DMS79 treated with DMSO at 0.1 percent for 48 hours (cell line): ENCODE data around the gene FADS1.

ENCODE experiments used
- DNase-seq: peaks from one replicate; lab custom pipeline; 2025; lab: John Stamatoyannopoulos, UW

Gene FADS1

DNA sequence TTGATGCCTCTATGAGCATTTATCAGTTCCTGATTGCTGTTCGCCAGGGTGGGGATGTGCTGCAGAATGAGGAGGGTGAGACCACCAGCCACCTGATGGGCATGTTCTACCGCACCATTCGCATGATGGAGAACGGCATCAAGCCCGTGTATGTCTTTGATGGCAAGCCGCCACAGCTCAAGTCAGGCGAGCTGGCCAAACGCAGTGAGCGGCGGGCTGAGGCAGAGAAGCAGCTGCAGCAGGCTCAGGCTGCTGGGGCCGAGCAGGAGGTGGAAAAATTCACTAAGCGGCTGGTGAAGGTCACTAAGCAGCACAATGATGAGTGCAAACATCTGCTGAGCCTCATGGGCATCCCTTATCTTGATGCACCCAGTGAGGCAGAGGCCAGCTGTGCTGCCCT lies 21.3 kb downstream of the FADS1 start:
- no peak for DNase-seq

DNA sequence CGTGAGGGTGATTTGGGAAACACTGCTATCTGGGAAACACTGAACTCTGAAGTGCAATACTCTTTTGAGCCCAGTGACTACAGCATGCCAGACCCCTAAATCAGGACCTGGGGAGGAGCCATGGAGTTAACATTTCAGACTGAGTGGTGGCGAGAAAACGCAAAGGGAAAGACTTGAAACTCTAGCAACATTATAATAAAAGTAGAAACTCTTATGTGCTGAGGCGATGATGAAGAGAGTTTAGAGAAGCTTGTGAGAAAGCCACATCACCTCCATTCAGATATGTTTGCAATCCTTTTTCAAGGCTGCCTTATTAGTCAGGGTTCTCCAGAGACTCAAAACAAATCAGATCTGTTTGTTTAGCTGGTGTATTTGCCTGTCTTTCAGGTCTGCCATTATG lies 22.2 kb downstream of the FADS1 start:
- no peak for DNase-seq

DNA sequence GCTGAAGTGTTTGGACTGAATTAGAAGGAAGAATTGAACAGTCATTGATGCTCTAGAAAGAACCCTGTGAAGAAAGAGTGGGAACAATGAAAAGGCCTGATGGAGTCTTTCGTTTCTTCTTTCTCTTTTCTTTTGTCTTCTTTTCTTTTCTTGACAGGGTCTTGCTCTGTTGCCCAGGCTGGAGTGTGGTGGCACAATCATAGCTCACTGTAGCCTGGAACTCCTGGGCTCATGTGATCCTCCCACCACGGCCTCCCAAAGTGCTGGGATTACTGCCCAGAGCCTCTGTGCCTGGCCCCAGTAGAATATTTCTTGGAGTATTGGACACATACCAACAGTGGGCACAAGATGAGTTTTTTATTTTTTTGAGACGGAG lies 23.0 kb downstream of the FADS1 start:
- DNase-seq: no peak

DNA sequence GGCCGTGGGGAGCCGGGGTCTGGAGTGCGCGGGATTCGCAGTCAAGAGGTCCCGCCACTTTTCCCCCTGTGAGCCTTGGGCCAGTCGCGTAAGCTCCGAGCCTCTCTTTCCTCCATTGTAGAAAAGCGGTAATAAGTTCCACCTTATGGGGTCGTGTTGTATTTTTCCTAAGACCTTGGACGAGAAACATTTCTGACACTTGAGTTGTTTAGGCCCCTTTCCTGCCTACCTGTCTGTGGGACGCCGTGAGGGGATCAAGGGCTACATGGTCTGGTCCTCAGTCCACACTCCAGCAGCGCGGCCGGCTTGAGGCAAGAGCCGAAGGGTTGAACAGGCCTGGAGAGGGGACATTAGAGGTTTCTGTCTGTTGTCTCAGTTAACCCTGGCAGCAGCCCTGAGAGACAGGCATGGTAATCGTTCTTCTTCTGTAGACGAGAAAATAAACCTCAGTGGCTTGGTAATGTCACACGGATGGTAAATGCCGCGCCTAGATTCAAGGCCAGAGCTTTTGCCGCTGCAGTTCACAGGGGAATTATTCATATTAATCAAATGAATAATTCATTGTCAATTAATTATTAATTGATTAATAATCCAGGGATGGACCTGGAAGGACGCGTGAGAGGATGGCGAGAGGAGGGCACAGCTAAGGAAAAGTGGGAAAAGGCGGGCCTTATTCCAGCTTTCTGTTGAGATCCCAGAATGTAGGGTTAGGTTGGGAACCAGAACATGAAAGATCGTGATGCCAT lies 23.5 kb downstream of the FADS1 start:
- DNase-seq: peak; percentile 57

DNA sequence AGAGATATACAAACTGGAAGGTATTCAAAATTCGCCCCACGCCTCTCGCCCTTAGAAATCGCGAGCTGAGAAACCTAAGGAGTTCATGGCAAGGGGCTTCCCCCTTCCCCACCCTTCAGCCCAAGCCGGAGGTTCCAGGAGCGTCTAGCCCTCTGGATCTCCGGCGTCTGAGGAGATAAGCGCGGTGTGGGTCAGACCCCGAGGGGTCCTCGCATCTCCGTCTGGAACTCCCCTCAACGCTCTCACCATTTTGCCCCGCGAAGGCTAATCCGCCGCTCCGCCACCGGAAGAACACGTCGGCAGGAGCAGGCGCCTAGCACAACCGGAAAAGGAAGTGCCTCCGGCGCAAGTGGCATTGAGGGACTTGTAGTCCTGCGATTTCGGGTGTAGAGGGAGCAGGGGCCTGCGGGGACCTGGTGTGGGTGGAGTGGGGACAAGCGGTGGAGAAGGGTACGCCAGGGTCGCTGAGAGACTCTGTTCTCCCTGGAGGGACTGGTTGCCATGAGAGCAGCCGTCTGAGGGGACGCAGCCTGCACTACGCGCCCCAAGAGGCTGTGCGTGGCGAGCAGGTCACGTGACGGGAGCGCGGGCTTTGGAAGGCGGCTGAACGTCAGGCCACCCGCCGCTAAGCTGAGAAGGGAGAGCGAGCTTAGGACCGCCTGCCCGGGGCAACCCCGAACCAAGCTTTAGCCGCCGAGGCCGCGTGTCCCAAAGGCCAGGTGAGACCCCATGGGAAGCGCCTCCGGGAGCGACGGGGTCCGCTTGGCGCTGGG lies 24.3 kb downstream of the FADS1 start, which contains the start of the genes FEN1 and TMEM258:
TSS of gene FEN1 (plus strand) at position 602 of the 773 bp plus-strand sequence. CDS start 2,451 bp downstream, outside the sequence.
TSS of gene TMEM258 (minus strand) at position 290 of the 773 bp plus-strand sequence. CDS start at position 249, 41 bp downstream.
- DNase-seq: peak; percentile 95

DNA sequence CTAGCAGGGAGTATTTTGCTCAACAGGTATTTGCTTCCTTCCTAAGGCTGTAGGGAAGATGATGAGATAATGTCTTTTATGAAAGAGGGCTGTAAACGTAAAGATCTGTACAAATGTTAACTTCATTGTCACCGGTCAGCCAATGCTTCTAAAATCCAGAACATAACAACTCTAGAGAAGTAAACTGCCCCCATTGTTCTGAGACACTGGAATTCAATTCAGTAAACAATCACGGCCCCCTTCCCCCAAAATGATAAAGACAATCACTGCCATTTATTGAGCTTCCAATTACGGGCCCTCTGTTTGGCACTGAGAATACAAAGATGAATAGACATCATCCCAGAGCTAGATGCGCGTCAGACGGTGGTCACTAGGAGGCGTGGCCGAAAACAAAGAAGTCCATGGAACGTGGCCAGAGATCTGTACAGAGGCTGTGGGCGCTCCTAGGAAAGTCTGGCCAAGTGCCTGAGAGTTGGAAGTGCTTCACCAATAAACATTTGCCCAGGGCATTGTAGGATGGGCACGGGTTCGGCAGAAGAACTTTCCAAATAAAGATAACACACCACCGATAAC lies 25.0 kb downstream of the FADS1 start:
- DNase-seq: peak; percentile 71

DNA sequence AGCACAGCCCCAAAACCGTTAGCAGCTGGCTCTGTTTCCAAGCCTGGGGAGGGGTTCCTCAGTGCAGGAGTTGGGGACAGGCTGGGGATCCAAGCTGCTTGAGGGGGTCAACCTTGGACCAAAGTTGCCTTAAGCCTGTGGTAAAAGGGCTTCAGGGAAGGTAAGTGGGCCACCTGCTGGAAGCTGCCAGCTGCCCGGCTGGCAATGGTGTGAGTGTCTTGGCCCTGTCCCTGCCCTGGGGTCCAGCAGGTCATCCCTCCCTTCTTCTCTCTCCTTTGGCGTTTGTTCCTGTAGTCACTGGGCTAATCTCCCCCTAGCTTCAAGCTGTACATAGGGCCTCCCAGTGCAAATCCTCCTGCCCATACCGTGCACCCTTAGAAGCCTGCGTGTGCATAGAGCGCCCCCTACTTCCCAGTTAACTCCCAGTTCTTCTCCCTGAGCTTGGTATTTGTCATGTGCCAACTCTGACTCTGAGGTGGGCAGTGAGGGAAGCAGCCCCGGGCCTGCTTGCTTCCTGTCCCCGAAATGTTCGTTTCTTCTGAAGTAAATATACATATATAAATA lies 28.8 kb downstream of the FADS1 start:
- no peak for DNase-seq

DNA sequence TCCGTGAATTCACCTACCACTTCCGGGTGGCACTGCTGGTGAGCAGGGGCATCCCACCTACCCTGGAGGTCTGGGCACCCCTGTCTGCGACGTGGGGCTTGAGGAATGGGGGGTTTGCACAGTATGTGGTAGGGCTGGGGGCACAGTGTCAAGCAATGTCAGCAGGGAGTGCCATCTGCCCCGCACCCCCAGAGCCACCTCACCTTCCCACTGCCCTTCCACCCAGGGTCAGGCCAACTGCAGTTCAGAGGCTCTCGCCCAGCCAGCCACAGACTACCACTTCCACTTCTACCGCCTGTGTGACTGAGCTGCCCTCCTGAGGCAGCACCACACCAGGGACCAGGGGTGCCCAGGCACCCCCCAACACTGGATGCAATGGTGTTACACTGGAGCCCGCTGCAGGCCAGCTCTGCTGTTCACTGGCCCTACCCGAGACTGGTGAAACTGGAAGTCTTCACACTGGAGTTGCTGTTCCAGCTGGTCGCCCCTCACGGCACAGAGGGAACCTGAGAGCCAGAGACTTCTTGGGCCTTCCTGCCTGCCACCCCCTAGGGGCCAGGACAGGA lies 30.9 kb downstream of the FADS1 start:
- DNase-seq: no peak

DNA sequence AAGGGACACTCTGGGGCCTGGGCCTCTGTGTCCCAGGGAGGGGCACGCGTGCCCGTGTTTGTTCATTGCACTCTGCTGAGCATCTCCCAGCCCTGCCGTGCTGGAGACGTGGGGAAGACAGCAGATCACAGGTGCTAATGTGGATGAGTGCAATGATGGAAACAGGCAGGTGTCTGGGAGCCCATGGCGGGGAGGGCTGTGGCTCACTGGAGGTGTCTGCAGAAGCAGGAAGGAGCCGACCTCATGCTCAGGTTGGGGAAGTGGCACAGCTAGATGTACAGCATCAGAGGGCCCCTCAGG lies 32.3 kb downstream of the FADS1 start:
- DNase-seq: no peak

DNA sequence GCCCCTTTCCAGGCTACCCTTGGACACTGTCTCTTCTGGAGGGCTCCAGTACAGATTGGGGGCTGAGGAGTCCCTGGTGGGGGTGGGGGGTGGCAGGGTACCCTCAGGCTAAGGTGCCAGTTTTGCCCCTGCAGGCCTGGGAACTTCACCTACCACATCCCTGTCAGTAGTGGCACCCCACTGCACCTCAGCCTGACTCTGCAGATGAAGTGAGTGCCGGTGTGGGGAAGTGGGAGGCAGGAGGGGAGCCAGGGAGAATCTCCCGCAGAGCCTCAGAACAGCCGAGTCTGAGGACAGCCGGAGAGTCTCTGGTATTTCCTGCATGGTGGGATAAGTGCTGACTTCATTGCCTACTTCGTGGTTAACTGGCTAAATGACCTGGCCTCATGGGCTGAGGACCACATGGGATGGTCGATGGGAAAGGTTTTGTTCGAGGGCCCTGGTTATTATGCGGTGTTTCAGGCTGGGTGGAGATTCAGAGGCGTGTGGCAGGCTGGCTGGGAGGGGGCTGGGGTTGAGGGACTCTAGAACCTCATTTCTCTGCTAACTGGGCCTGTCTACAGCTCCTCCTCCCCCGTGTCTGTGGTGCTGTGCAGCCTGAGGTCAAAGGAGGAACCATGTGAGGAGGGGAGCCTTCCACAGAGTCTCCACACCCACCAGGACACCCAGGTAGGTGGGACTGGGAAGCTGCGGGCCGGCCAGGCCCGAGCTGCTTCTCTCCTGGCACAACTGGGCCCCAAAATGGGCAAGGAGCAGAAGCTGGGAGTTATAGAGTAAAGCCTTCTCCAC lies 32.9 kb downstream of the FADS1 start:
- no peak for DNase-seq

DNA sequence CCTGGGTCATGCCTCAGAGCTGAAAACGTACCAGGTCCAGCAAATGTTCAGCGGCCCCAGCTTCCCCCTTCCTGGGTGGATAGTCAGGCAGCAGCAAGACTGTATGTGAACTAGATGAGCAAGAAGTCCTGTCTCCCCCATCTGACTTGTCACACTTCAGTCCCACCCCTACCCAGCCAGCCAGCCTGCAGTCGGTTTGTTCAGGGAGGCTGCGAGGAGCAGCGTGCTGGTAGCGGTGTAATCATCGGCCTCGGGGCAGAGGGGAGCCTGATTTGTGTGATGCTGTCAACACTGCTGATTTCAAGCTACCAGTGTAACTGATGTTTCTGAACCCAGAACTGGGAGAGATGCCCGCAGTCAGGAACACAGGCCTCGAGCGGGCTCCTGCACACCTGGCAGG lies 34.0 kb downstream of the FADS1 start:
- no peak for DNase-seq

DNA sequence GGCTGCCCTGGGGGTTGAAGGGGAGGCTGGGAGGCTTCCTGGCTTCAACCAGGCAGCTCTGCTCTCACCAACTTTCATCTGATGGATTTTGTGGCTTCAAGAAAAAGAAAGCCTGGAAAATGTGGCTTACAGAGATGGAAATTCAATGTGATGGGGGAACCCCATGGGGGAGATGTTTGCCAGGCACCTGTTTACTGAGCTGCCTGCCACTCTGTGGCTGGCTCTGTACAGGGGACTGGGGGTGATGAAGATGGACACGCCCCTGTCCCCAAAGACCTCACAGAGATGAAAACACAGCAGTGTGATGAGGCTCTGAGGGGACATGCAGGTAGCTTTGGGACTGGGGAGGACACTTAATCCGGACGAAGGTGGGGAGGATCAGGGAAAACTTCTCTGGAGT lies 34.5 kb downstream of the FADS1 start:
- no peak for DNase-seq

DNA sequence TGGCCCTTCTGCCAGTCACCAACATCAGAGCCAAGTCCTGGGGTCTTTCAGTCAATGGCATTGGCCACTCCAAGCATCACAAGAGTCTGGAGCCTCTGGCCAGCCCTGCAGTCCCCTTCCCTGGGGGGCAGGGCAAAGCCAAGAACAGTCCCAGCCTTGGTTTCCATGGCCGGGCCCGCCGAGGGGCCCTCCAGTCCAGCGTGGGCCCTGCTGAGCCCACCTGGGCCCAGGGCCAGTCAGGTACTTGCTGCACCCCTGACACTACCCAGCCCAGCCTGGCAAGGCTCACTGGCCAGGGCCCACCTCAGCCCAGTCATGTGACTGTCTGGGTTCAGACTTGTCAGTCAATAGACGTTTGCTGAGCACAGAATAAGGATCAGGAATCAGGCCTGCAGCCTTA lies 35.2 kb downstream of the FADS1 start:
- no peak for DNase-seq

DNA sequence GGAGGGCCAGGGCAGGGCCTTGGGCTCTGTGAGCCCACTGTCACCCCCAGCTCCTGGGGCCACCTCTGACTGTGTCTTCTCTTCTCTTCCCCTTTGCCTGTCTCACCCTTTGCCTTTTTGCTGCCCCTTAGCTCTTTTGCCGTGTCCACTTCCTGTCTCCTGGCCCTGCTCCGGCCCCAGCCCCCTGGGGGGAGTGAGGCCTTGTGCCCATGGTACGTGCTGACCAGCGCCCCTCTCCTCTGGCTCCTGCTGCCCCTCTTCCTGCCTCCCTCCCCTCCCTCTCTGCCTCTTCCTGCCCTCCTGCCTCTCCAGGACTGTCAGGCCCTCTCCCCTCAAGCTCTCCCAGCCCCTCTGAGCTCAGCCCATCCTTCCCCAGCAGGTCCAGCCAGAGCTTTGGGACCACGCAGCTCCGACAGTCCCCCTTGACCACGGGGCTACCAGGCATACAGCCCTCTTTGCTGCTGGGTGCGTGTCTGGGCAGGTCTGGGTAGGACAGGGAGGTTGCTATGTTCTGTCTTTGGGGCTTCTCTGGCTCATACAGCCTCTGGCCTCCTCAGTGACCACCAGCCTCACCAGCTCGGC lies 36.1 kb downstream of the FADS1 start:
- DNase-seq: no peak

DNA sequence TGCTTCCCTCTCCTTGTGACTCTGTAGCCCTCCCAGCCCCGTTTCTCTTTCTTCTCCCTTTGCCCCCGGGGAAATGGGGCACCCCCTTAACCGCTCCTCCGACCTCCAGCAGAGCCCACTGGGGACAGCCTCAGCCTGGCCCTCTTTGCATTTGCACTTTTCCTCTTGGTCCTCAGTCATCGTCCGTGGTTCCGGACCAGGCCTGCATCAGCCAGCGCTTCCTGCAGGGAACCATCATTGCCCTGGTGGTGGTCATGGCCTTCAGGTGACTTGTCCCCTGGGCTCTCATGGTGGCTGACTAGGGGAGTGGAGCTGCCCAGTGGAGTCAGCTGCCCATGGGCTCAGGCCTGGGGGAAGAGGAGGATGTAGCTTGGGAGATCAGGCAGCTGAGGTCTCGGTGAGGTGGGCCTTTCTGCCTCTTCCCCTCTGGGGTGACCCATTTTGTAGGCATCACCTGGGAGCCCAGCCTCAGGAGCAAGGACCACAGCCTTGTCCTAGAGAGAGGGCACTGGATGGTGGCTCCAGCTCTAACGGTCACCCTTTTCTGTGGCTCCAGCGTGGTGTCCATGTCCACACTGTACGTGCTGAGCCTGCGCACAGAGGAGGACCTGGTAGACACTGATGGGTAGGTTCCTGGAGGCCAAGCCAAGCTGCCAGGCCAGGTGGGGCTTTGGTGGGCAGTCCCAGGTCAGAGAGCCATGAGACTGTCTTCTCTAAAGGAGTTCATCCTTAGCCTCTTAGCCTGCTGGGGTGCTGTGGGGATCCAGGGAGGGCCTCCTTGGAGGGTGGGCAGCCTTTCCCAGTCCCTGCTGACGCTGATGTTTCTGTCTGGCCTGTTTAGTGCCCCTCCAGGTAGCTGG lies 36.9 kb downstream of the FADS1 start:
- no peak for DNase-seq

DNA sequence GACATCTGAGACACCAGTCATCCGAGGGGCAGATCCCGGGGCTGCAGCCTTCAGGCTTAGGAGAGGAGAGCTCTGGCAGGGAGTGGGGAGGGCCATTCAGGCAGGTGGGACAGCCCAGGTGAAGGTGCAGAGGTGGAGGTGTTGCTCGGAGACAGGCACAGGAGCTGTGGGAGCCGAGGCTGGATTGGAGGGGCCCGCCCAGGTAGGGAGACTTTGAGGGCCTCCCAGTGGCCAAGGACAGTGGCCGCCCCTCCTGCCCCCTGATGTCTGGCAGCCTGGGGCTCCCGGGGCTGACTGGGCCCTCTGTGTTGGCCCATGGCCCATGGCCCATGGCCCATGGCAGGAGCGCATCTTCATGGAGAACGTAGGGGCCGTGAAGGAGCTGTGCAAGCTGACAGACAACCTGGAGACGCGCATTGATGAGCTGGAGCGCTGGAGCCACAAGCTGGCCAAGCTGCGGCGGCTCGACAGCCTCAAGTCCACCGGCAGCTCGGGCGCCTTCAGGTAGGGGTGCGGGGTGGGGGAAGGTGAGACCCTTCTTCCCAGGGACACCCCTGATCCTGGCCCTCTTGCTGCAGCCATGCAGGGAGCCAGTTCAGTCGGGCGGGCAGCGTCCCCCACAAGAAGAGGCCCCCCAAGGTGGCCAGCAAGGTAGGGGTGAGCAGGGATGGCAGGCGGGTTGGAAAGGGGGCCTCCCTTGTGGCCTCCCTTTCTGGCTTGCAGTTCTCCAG lies 37.7 kb downstream of the FADS1 start:
- DNase-seq: no peak

DNA sequence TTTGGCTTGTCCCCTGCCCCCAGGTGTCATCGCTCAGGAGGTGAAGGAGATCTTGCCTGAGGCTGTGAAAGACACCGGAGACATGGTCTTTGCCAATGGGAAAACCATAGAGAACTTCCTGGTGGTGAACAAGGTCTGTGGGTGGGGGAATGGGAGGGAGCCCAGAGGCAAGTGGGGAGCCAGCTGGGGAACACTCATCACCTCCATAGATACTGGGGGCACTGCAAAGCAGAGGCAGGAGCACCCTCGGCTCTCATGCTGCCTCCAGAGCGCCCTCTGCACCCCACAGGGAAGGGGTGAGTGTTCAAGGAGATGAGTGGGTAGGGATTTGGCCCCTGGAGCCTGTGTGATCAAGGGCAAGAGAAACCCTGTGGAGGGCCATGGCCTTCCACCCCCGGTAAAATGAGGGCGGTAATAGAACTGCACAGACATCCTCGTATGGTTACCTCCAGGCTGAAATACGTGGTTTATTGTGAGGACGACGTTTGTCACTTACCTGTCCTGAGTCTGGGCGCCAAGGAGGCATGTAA lies 38.4 kb downstream of the FADS1 start:
- no peak for DNase-seq

DNA sequence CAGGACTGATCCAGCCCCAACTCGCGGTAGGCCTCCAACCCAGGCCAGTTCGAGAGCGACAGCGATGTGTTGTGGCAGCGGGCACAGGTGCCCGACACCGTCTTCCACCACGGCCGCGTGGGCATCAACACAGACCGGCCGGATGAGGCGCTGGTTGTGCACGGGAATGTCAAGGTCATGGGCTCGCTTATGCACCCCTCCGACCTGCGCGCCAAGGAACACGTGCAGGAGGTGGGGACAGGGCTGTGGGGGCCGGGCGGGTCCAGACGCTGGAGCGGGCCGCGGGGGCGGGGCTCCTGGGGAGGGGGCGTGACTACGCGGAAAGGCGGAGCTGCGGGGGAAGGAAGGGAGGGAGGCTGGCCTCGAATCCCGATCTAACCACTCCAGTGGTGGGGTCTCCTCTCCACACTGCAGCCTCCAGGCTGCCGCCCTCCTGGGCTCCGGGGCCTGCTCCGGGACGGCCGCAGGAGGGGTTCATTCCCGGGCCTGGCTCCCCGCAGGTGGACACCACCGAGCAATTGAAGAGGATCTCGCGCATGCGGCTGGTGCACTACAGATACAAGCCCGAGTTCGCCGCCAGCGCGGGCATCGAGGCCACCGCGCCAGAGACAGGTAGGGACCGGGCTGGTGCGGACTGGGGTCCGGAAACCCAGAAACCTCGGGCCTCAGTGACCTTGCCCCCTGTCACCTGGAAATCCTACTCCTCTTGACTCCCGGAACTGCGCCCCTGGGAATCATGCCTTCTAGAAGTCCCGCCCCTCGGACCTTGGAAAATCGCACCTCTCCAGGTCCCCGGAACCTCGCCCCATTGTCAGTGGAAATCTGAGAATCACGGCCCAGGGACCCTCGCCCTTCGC lies 39.3 kb downstream of the FADS1 start:
- DNase-seq: no peak
